HL-60 (cell line): ENCODE results near the gene PROSER2.

Experiments
- CTCF ChIP-seq: IDR thresholded peaks from one replicate; pipeline ENCODE4 v1.5.1; 2011; ENCODE audit warnings: low read length, control low read depth, inconsistent platforms; ENCODE audit not compliant: insufficient read depth
- GABPA ChIP-seq: IDR thresholded peaks from 2 replicates; pipeline ENCODE4 v1.6.1; 2012; ENCODE audit warnings: low read depth
- SPI1 ChIP-seq: IDR thresholded peaks from 2 replicates; pipeline ENCODE4 v1.6.1; 2012; ENCODE audit warnings: low read depth, mild to moderate bottlenecking, borderline replicate concordance

- no peak for TF ChIP-seq CTCF
- TF ChIP-seq SPI1 = no peak
- no peak for TF ChIP-seq GABPA
Observed at GRCh38 chr10:11813855-11814567, 9.1 kb upstream of the PROSER2 start.
